Epithelial cell of esophagus (primary cell): ENCODE data around the gene PTH2R.
"Not testable (repeated sequence)": the region's sequence is repeated elsewhere in the genome, so short reads cannot be mapped to it uniquely, and the experiment has no call there.

ENCODE experiments used
- DNase-seq: peaks from one replicate; pipeline ENCODE4 v3.0.0; 2010; ENCODE audit warnings: low read depth
- H3K4me3 ChIP-seq: 2 replicates; pipeline ENCODE4 v1.5.1; 2011; ENCODE audit warnings: mild to moderate bottlenecking, low read length, control low read depth
- TF ChIP-seq, protein P1 (sequence below): IDR thresholded peaks from 2 replicates; pipeline ENCODE4 v1.5.1; 2011; ENCODE audit warnings: low read depth, mild to moderate bottlenecking, low read length, control low read depth, inconsistent platforms; ENCODE audit not compliant: insufficient read depth; ENCODE audit errors: missing control alignments

The PTH2R gene

GRCh38 chr2:208440716-208441115 is 34.1 kb downstream of the PTH2R start:
- TF ChIP-seq, protein P1, sequence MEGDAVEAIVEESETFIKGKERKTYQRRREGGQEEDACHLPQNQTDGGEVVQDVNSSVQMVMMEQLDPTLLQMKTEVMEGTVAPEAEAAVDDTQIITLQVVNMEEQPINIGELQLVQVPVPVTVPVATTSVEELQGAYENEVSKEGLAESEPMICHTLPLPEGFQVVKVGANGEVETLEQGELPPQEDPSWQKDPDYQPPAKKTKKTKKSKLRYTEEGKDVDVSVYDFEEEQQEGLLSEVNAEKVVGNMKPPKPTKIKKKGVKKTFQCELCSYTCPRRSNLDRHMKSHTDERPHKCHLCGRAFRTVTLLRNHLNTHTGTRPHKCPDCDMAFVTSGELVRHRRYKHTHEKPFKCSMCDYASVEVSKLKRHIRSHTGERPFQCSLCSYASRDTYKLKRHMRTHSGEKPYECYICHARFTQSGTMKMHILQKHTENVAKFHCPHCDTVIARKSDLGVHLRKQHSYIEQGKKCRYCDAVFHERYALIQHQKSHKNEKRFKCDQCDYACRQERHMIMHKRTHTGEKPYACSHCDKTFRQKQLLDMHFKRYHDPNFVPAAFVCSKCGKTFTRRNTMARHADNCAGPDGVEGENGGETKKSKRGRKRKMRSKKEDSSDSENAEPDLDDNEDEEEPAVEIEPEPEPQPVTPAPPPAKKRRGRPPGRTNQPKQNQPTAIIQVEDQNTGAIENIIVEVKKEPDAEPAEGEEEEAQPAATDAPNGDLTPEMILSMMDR, result no peak
- no peak for DNase-seq
- H3K4me3 ChIP-seq, result no peak overlapping the region

GRCh38 chr2:208441951-208442350 is 35.4 kb downstream of the PTH2R start:
- DNase-seq, result no peak
- TF ChIP-seq, protein P1, result no peak
- H3K4me3 ChIP-seq, result no peak overlapping the region

GRCh38 chr2:208447447-208447846 is 40.9 kb downstream of the PTH2R start:
- not testable (repeated sequence) for H3K4me3 ChIP-seq, DNase-seq

GRCh38 chr2:208451061-208451460 is 44.5 kb downstream of the PTH2R start:
- no peak overlapping the region for H3K4me3 ChIP-seq
- no peak for DNase-seq
- TF ChIP-seq, protein P1, result no peak

DNA sequence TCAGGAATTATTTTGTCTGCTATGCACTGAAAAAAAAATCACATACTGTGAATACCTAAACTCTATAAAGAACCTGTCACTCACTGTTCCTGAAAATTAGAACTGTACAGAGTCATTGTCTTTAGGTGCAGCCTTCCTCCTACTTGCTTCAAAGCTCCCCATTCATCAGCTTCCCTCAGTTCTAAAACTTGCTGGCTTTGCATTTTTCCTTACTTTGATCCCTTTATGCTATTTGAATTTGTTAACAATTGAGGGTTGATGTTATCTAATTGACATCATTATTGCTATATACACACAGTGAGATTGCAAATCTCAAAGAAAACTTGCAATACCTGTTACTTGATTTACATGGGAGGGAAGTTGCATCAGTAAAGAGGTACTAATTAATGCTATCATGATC is 48.3 kb downstream of the PTH2R start:
- DNase-seq, result no peak
- TF ChIP-seq, protein P1, result no peak

GRCh38 chr2:208463721-208464120 is 57.1 kb downstream of the PTH2R start:
- DNase-seq, result no peak
- TF ChIP-seq, protein P1, result no peak
- no peak overlapping the region for H3K4me3 ChIP-seq

More for the DNA sequence above, 48.3 kb downstream of the PTH2R start:
- H3K4me3 ChIP-seq, result no peak overlapping the region

- no peak for DNase-seq
- no peak overlapping the region for H3K4me3 ChIP-seq
- TF ChIP-seq, protein P1, result no peak
These were observed 57.6 kb downstream of the PTH2R start for GRCh38 chr2:208464205-208464604.

GRCh38 chr2:208466151-208466919 is 59.7 kb downstream of the PTH2R start:
- TF ChIP-seq, protein P1, result peak; percentile 87
- peak; percentile 65 for DNase-seq
- H3K4me3 ChIP-seq, result no peak overlapping the region
